Measurements from ENCODE around the gene ALAD. TPM values are rescaled to one million over a fixed set of nuclear protein-coding genes. Genes with fewer than 3 reads are reported as not detected.

Gene ALAD
- total and polyA plus RNA-seq, 2 of the 13 experiments (the other 11 are each of a cell fraction or from before 2014, with no cell fraction given): 21.8 to 30.1 TPM

DNA sequence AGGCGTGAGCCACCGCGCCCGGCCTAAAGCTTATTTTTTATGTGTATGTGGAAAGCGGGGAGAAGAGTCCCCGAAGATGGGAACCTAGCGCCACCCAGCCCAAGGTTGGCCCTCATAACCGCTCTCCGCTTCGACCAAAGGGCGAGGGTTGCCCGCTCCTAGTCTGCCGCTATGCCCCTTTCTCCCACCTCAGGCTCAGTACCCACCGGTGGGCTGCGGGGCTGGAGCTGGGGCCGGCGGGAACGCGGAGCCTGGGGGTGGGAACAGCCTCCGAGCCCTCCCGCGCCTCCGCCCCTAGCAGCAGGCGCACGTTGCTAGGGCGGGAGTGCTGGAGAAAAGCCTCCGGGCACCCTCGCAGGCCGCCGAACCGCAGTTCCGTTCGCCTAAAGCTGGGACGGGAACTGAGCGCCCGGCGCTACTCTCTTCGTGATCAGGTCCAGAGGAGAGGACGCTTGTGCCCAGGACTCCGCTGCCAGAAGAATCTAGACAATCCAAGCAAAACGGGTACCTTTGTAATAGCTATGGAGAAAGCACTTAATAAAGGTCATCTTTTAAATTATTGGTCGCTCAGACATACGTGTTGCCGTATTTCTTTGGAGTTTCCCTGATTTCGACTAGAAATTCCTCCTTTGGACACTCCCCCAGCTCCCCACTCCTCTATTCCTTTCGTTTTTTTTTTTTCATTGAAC lies 60.9 kb downstream of the ALAD start, which contains the start of gene WDR31 (continued):
- TF ChIP-seq, protein P1, sequence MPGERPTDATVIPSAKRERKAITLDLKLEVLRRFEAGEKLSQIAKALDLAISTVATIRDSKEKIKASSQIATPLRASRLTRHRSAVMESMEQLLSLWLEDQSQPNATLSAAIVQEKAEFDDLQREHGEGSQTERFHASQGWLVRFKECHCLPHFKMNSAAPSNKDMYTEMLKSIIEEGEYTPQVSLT (CRISPR knock-in tag; IDR thresholded peaks at IDR 0.05; ENCODE audit: borderline replicate concordance, low read depth): no peak
- TF ChIP-seq SAP130 (CRISPR knock-in tag; IDR thresholded peaks at IDR 0.05; ENCODE audit: low read depth) (peak; percentile 97), IRF2 (CRISPR knock-in tag; IDR thresholded peaks at IDR 0.05) (peak; percentile 97), YEATS2 (CRISPR knock-in tag; IDR thresholded peaks at IDR 0.05; ENCODE audit: borderline replicate concordance) (peak; percentile 93), ZNF335 (CRISPR knock-in tag; IDR thresholded peaks at IDR 0.05) (peak; percentile 71), SRSF9 (IDR thresholded peaks at IDR 0.05; ENCODE audit: borderline replicate concordance, insufficient read depth, low read depth, low read length, poor library complexity, severe bottlenecking) (no peak), EED (CRISPR knock-in tag; IDR thresholded peaks at IDR 0.05) (peak; percentile 79), ZNF446 (CRISPR knock-in tag; IDR thresholded peaks at IDR 0.05) (no peak), THAP11 (CRISPR knock-in tag; IDR thresholded peaks at IDR 0.05) (peak; percentile 94), BHLHE40 (IDR thresholded peaks at IDR 0.05; ENCODE audit: low read length) (peak; percentile 59; the same call in 1 of the 2 replicates), ZBTB1 (CRISPR knock-in tag; IDR thresholded peaks at IDR 0.05; ENCODE audit: borderline replicate concordance) (no peak), KLF13 (CRISPR knock-in tag; IDR thresholded peaks at IDR 0.05) (no peak), ZFY (CRISPR knock-in tag; IDR thresholded peaks at IDR 0.05) (peak; percentile 85), ZNF563 (CRISPR knock-in tag; IDR thresholded peaks at IDR 0.05) (peak; percentile 70), ZNF24 (IDR thresholded peaks at IDR 0.05) (0 out of 2 replicates have a peak, but pooled peaks have one; percentile 41), NR2F1 (CRISPR knock-in tag; IDR thresholded peaks at IDR 0.05) (no peak), ZNF569 (CRISPR knock-in tag; IDR thresholded peaks at IDR 0.05; ENCODE audit: borderline replicate concordance) (no peak), ATRX (CRISPR knock-in tag; IDR thresholded peaks at IDR 0.05; ENCODE audit: borderline replicate concordance) (no peak), PHF8 (CRISPR knock-in tag; IDR thresholded peaks at IDR 0.05) (peak; percentile 88), ZNF549 (CRISPR knock-in tag; IDR thresholded peaks at IDR 0.05) (no peak), ZNF136 (CRISPR knock-in tag; IDR thresholded peaks at IDR 0.05; ENCODE audit: low read depth) (0 out of 2 replicates have a peak, but pooled peaks have one; percentile 39), BRD4 (CRISPR knock-in tag; IDR thresholded peaks at IDR 0.05) (no peak; the same call in none of the 2 replicates), NONO (IDR thresholded peaks at IDR 0.05) (no peak), NONO (CRISPR knock-in tag; conservative IDR thresholded peaks at IDR 0.05) (peak; percentile 98)
- TF ChIP-seq, protein P2, sequence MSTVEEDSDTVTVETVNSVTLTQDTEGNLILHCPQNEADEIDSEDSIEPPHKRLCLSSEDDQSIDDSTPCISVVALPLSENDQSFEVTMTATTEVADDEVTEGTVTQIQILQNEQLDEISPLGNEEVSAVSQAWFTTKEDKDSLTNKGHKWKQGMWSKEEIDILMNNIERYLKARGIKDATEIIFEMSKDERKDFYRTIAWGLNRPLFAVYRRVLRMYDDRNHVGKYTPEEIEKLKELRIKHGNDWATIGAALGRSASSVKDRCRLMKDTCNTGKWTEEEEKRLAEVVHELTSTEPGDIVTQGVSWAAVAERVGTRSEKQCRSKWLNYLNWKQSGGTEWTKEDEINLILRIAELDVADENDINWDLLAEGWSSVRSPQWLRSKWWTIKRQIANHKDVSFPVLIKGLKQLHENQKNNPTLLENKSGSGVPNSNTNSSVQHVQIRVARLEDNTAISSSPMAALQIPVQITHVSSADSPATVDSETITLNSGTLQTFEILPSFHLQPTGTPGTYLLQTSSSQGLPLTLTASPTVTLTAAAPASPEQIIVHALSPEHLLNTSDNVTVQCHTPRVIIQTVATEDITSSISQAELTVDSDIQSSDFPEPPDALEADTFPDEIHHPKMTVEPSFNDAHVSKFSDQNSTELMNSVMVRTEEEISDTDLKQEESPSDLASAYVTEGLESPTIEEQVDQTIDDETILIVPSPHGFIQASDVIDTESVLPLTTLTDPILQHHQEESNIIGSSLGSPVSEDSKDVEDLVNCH (CRISPR knock-in tag; IDR thresholded peaks at IDR 0.05): no peak
- TF ChIP-seq, protein P3, sequence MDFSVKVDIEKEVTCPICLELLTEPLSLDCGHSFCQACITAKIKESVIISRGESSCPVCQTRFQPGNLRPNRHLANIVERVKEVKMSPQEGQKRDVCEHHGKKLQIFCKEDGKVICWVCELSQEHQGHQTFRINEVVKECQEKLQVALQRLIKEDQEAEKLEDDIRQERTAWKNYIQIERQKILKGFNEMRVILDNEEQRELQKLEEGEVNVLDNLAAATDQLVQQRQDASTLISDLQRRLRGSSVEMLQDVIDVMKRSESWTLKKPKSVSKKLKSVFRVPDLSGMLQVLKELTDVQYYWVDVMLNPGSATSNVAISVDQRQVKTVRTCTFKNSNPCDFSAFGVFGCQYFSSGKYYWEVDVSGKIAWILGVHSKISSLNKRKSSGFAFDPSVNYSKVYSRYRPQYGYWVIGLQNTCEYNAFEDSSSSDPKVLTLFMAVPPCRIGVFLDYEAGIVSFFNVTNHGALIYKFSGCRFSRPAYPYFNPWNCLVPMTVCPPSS (IDR thresholded peaks at IDR 0.05): no peak
- TF ChIP-seq, protein P4, sequence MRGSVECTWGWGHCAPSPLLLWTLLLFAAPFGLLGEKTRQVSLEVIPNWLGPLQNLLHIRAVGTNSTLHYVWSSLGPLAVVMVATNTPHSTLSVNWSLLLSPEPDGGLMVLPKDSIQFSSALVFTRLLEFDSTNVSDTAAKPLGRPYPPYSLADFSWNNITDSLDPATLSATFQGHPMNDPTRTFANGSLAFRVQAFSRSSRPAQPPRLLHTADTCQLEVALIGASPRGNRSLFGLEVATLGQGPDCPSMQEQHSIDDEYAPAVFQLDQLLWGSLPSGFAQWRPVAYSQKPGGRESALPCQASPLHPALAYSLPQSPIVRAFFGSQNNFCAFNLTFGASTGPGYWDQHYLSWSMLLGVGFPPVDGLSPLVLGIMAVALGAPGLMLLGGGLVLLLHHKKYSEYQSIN (CRISPR knock-in tag; IDR thresholded peaks at IDR 0.05; ENCODE audit: borderline replicate concordance): no peak

All from HepG2 (cell line).